HepG2 (cell line): Measurements from ENCODE around the gene IQSEC1. TPM values are rescaled to one million over a fixed set of nuclear protein-coding genes. Genes with fewer than 3 reads are reported as not detected.
A peak's percentile ranks its signal among the peaks of the same experiment; 100 is the strongest.

Experiments
- AHR ChIP-seq: IDR thresholded peaks from 2 replicates; pipeline ENCODE4 v1.6.1; 2018; ENCODE audit warnings: missing genetic modification reagents, missing compliant biosample characterization
- ARHGAP35 ChIP-seq: sonication (generic); formaldehyde crosslinking; IDR thresholded peaks from 2 replicates; pipeline ENCODE4 v1.9.0; 2022; ENCODE audit warnings: mild to moderate bottlenecking, inconsistent platforms, moderate library complexity, missing genetic modification reagents, borderline replicate concordance
- ARID2 ChIP-seq: sonication (generic); formaldehyde crosslinking; IDR thresholded peaks from 2 replicates; pipeline ENCODE4 v1.8.1; 2022; ENCODE audit warnings: mild to moderate bottlenecking, missing genetic modification reagents, borderline replicate concordance
- FOXM1 ChIP-seq: sonication (generic); formaldehyde crosslinking; IDR thresholded peaks from 2 replicates; pipeline ENCODE4 v1.5.0; 2020; ENCODE audit warnings: missing genetic modification reagents
- HDAC2 ChIP-seq: sonication (generic); formaldehyde crosslinking; IDR thresholded peaks from 2 replicates; pipeline ENCODE4 v1.4.0; 2020; ENCODE audit warnings: missing genetic modification reagents
- HES4 ChIP-seq: sonication (generic); formaldehyde crosslinking; IDR thresholded peaks from 2 replicates; pipeline ENCODE4 v1.9.0; 2021; ENCODE audit warnings: mild to moderate bottlenecking, missing genetic modification reagents, borderline replicate concordance
- HNRNPL ChIP-seq: fragments of 200-400 bp; formaldehyde crosslinking; IDR thresholded peaks from 2 replicates; pipeline ENCODE4 v1.6.1; 2017; ENCODE audit warnings: mild to moderate bottlenecking, low read depth, low read length
- MEIS2 ChIP-seq: sonication (generic); formaldehyde crosslinking; IDR thresholded peaks from 2 replicates; pipeline ENCODE4 v1.9.0; 2021; ENCODE audit warnings: mild to moderate bottlenecking, missing genetic modification reagents
- SUZ12 ChIP-seq: fragments of 150-350 bp; IDR thresholded peaks from 2 replicates; pipeline ENCODE4 v1.6.1; 2014; ENCODE audit warnings: low read depth, low read length
- ZFP62 ChIP-seq: sonication (generic); formaldehyde crosslinking; IDR thresholded peaks from 2 replicates; pipeline ENCODE4 v1.4.0; 2020; ENCODE audit warnings: missing genetic modification reagents
- ZNF235 ChIP-seq: sonication (generic); formaldehyde crosslinking; IDR thresholded peaks from 2 replicates; pipeline ENCODE4 v1.8.1; 2023; ENCODE audit warnings: mild to moderate bottlenecking, missing genetic modification reagents, borderline replicate concordance
- ZNF260 ChIP-seq: sonication (generic); formaldehyde crosslinking; IDR thresholded peaks from 2 replicates; pipeline ENCODE4 v1.4.0; 2020; ENCODE audit warnings: missing genetic modification reagents, low read depth, mild to moderate bottlenecking, borderline replicate concordance
- ZNF446 ChIP-seq: sonication (generic); formaldehyde crosslinking; IDR thresholded peaks from 2 replicates; pipeline ENCODE4 v1.5.0; 2020; ENCODE audit warnings: mild to moderate bottlenecking, missing genetic modification reagents
- ZNF598 ChIP-seq: sonication (generic); formaldehyde crosslinking; IDR thresholded peaks from 2 replicates; pipeline ENCODE4 v1.5.1; 2020; ENCODE audit warnings: mild to moderate bottlenecking, missing genetic modification reagents, borderline replicate concordance
- polyA plus RNA-seq, 8 experiments: library from polyadenylated mRNA; depleted of rRNA in 3 of 8; stranded (reverse) in 7 of 8; unstranded in 1 of 8; fragments of >200 nt; fragmentation: Illumina TruSeq in 4 of 8; extraction: Trizol in 4 of 8; gene quantifications; 2 replicates each; pipeline versions ENCODE4 v1.2.1 to v1.2.3, GENCODE V29; 2011 to 2016; ENCODE audit warnings: low read depth in 4 of 8, missing spikeins in 1 of 8, mixed read lengths in 1 of 8; ENCODE audit not compliant: insufficient read depth in 1 of 8
- total RNA-seq, 5 experiments: library from RNA; depleted of rRNA; stranded (reverse); fragments of >200 nt; fragmentation: Illumina TruSeq; extraction: Trizol; gene quantifications; 2 replicates each; pipeline ENCODE4 v1.2.3, GENCODE V29; 2016; ENCODE audit warnings: low read depth in 1 of 5
- TF ChIP-seq, protein P1 (sequence below): sonication (generic); formaldehyde crosslinking; IDR thresholded peaks from 2 replicates; pipeline ENCODE4 v1.5.0; 2020; ENCODE audit warnings: missing genetic modification reagents
- TF ChIP-seq, protein P2 (sequence below): sonication (generic); formaldehyde crosslinking; conservative IDR thresholded peaks from 2 replicates; pipeline ENCODE4 v1.8.0; 2022; ENCODE audit warnings: low read depth, missing genetic modification reagents
- TF ChIP-seq, protein P3 (sequence below): sonication (generic); formaldehyde crosslinking; IDR thresholded peaks from 2 replicates; pipeline ENCODE4 v1.9.0; 2021; ENCODE audit warnings: missing genetic modification reagents, borderline replicate concordance
- TF ChIP-seq, protein P4 (sequence below): sonication (generic); formaldehyde crosslinking; IDR thresholded peaks from 2 replicates; pipeline ENCODE4 v1.5.0; 2020; ENCODE audit warnings: mild to moderate bottlenecking, missing genetic modification reagents, borderline replicate concordance
- TF ChIP-seq, protein P5 (sequence below): sonication (generic); formaldehyde crosslinking; IDR thresholded peaks from 2 replicates; pipeline ENCODE4 v1.4.0; 2020; ENCODE audit warnings: missing genetic modification reagents

IQSEC1 gene
- total and polyA plus RNA-seq, 2 of the 13 experiments (the other 11 are each of a cell fraction or from before 2014, with no cell fraction given) = 17.4 to 20.2 TPM

DNA sequence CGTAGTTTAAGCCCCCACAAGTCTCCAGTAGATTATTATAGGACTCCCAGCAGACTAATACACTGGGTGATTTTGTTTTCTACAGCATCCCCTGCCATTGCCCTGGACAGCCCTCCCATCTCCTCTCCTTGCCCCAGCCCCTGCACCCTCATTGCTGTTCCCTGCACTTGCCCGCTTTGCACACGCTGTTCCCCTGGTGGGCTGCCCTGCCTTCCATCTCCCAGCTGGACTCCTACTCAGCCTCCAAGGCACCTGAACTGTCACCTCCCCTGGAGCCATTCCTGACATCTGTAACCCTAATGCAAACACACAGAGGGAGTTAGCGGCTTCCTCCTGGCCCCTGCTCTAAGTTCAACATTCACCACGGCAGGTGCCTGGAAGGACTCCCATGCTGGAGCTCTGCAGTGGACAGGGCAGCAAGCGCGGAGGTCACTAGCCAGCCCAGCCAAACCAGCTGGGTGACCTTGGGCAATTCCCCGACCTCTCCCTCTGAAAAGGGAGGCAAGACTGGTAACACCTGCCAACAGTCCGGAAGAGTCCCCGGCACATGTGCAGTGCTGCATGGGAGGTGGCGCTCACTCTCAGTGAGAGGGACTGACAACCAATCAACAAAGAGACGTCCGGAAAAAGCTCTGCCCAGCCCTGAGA lies 38.8 kb upstream of the IQSEC1 start (continued):
- TF ChIP-seq, protein P1, sequence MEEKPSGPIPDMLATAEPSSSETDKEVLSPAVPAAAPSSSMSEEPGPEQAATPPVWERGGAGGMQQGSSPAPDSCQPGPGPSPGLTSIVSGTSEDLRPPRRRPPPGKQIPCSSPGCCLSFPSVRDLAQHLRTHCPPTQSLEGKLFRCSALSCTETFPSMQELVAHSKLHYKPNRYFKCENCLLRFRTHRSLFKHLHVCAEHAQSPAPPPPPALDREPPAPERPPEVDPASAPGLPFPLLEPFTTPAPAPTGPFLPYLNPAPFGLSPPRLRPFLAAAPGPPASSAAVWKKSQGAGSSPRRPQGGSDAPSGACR = no peak
- TF ChIP-seq ZNF598 (CRISPR knock-in tag) = peak; percentile 75; the same call in 1 of the 2 replicates
- no peak; the same call in 1 of the 2 replicates for TF ChIP-seq ZNF235
- TF ChIP-seq ARHGAP35 (CRISPR knock-in tag) = no peak
- TF ChIP-seq HNRNPL = no peak
- TF ChIP-seq, protein P2, sequence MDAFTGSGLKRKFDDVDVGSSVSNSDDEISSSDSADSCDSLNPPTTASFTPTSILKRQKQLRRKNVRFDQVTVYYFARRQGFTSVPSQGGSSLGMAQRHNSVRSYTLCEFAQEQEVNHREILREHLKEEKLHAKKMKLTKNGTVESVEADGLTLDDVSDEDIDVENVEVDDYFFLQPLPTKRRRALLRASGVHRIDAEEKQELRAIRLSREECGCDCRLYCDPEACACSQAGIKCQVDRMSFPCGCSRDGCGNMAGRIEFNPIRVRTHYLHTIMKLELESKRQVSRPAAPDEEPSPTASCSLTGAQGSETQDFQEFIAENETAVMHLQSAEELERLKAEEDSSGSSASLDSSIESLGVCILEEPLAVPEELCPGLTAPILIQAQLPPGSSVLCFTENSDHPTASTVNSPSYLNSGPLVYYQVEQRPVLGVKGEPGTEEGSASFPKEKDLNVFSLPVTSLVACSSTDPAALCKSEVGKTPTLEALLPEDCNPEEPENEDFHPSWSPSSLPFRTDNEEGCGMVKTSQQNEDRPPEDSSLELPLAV (CRISPR knock-in tag) = no peak
- TF ChIP-seq ARID2 (CRISPR knock-in tag) = no peak
- no peak for TF ChIP-seq FOXM1 (CRISPR knock-in tag)
- TF ChIP-seq, protein P3, sequence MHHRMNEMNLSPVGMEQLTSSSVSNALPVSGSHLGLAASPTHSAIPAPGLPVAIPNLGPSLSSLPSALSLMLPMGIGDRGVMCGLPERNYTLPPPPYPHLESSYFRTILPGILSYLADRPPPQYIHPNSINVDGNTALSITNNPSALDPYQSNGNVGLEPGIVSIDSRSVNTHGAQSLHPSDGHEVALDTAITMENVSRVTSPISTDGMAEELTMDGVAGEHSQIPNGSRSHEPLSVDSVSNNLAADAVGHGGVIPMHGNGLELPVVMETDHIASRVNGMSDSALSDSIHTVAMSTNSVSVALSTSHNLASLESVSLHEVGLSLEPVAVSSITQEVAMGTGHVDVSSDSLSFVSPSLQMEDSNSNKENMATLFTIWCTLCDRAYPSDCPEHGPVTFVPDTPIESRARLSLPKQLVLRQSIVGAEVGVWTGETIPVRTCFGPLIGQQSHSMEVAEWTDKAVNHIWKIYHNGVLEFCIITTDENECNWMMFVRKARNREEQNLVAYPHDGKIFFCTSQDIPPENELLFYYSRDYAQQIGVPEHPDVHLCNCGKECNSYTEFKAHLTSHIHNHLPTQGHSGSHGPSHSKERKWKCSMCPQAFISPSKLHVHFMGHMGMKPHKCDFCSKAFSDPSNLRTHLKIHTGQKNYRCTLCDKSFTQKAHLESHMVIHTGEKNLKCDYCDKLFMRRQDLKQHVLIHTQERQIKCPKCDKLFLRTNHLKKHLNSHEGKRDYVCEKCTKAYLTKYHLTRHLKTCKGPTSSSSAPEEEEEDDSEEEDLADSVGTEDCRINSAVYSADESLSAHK (CRISPR knock-in tag) = no peak
- TF ChIP-seq, protein P4, sequence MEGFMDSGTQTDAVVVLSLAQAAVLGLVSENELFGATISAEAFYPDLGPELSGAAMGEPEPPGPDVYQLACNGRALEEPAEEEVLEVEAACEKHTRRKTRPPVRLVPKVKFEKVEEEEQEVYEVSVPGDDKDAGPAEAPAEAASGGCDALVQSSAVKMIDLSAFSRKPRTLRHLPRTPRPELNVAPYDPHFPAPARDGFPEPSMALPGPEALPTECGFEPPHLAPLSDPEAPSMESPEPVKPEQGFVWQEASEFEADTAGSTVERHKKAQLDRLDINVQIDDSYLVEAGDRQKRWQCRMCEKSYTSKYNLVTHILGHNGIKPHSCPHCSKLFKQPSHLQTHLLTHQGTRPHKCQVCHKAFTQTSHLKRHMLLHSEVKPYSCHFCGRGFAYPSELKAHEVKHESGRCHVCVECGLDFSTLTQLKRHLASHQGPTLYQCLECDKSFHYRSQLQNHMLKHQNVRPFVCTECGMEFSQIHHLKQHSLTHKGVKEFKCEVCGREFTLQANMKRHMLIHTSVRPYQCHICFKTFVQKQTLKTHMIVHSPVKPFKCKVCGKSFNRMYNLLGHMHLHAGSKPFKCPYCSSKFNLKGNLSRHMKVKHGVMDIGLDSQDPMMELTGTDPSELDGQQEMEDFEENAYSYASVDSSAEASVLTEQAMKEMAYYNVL = 0 out of 2 replicates have a peak, but pooled peaks have one; percentile 68
- no peak for TF ChIP-seq SUZ12
- peak; percentile 47; the same call in 1 of the 2 replicates for TF ChIP-seq HDAC2 (CRISPR knock-in tag)
- no peak for TF ChIP-seq HES4 (CRISPR knock-in tag)
- no peak for TF ChIP-seq ZFP62
- TF ChIP-seq MEIS2 (CRISPR knock-in tag) = peak; percentile 32; the same call in 1 of the 2 replicates
- TF ChIP-seq, protein P5, sequence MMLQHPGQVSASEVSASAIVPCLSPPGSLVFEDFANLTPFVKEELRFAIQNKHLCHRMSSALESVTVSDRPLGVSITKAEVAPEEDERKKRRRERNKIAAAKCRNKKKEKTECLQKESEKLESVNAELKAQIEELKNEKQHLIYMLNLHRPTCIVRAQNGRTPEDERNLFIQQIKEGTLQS (CRISPR knock-in tag) = no peak
- no peak for TF ChIP-seq ZNF260 (CRISPR knock-in tag)
- no peak for TF ChIP-seq AHR
- no peak for TF ChIP-seq ZNF446 (CRISPR knock-in tag)
